ENCODE results near the gene KIAA0753.

KIAA0753 gene

DNA sequence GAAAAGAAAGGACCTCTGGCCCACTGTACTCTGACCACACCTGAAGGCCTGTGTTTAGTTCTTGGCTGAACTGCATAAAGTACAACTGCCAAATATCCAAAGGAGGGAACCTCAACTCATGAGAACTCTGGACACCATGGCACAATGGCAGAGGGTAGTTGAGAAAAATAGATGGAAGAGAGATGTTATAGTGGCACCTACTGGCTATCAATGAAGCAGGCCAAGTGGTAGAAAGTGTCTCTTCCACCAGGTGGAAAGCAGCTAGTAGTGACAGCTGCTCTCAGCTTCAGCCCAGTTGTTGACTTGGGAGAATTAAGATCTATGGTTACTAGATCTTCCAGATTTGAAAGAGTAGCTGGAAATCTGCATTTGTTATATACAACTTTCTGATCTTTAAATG lies 7.7 kb upstream of the KIAA0753 start:
- no peak for DNase-seq (ENCODE audit: low read depth)
- H3K4me3 ChIP-seq (ENCODE audit: low read depth, low read length): no peak overlapping the region

DNA sequence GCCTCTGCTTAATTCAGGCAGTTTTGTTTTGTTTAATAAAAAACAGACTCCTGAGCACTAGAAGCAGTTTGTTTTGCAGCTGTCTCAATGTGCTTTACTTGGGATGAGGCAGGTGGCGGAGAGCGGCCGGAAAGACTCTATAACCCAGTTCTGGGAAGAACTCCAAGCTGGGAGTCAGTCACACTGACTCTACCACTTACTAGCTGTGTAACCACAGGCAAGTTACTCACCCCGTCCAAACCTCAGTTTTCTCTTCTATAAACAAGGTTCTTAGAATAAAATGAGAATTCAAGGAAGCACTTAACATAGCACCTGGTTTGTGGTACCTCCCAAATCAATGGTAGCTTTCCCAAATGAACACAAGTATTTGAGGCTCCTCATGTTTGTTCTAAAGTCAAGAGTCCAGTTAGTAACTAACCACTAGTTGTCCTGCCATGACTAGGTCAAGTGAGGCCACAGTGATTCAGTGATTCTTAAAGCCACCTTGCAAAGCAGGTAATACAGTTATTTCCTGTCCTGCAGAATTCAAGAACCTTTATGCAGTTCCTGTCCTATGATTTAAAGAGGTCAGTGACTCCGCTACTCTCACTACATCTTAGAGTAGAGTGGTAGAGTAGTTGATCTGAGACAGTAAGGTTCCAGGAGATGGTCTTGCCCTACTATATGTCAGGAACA lies 3.1 kb upstream of the KIAA0753 start:
- no peak overlapping the region for H3K4me3 ChIP-seq (ENCODE audit: low read depth, low read length)
- no peak for DNase-seq (ENCODE audit: low read depth)

- DNase-seq (ENCODE audit: low read depth): no peak
- H3K4me3 ChIP-seq (ENCODE audit: low read depth, low read length): no peak overlapping the region
Measured at GRCh38 chr17:6642592-6642991, 2.1 kb upstream of the KIAA0753 start.

DNA sequence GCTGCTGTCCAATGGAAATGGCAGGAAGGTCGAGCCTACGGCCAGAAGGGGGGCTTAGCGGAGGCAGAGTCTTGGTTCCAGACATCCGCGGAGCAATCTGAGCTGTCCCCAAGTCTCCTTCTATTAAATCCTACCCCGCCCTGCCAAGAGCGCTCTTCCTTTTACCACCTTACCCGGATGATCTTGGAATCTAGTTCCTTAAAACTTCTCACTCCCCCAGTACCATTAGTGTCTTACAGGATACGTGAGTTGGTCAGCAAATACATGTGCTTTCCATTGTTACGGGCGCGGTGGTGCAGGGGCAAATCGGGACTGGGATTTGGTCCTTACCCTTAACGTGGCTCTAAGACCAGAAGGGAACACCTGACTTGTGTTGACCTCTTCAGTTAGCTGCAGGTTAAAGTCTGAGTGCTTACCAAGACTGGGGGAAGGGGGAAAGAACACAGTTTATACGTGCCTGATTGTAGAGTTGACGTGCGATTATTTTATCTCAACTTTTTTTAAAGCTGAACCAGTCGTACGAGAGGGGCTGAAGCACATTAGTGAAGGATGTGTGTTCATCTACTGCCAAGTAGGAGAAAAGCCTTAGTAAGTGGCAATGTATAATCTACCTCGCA lies 844 bp upstream of the KIAA0753 start:
- no peak for DNase-seq (ENCODE audit: low read depth)
- peak overlapping the region; percentile 96 for H3K4me3 ChIP-seq (ENCODE audit: low read depth, low read length)

GRCh38 chr17:6639586-6640535 lies 650 bp downstream of the KIAA0753 start:
- H3K4me3 ChIP-seq (ENCODE audit: low read depth, low read length): peak overlapping the region; percentile 96
- no peak for DNase-seq (ENCODE audit: low read depth)

DNA sequence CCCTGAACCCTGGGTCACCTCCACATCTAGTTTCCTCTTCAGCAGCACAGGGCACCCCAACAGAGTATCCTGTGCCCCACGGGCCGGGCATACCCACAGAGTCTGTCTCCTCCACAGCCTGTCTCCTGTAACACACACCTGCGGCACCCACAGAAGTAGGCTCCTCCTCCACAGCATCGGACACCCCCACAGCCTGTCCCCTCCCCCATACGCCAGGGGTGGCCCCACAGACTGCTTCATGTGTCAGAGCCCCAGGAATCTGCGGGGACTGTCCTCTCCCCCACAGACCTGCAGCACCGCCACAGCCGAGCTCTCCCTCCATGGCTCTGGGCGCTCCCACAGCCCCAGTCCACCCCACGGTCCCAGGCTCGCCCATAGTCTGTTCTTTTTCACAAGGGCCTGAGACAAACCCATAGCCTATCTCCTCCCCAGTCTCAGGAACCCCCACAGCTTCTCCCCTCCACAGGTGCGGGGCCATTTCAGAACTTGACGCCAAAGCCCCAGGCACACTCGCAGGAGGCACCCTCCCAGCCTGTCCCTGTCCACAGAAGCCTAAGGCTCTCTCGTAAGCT lies 1.4 kb downstream of the KIAA0753 start:
- no peak for DNase-seq (ENCODE audit: low read depth)

GRCh38 chr17:6638046-6638908 lies 2.2 kb downstream of the KIAA0753 start:
- no peak for DNase-seq (ENCODE audit: low read depth)
- peak overlapping the region; percentile 96 for H3K4me3 ChIP-seq (ENCODE audit: low read depth, low read length)

More for the DNA sequence above, 1.4 kb downstream of the KIAA0753 start:
- peak overlapping the region; percentile 96 for H3K4me3 ChIP-seq (ENCODE audit: low read depth, low read length)

GRCh38 chr17:6637458-6637840 lies 3.1 kb downstream of the KIAA0753 start:
- DNase-seq (ENCODE audit: low read depth): no peak
- no peak overlapping the region for H3K4me3 ChIP-seq (ENCODE audit: low read depth, low read length)

DNA sequence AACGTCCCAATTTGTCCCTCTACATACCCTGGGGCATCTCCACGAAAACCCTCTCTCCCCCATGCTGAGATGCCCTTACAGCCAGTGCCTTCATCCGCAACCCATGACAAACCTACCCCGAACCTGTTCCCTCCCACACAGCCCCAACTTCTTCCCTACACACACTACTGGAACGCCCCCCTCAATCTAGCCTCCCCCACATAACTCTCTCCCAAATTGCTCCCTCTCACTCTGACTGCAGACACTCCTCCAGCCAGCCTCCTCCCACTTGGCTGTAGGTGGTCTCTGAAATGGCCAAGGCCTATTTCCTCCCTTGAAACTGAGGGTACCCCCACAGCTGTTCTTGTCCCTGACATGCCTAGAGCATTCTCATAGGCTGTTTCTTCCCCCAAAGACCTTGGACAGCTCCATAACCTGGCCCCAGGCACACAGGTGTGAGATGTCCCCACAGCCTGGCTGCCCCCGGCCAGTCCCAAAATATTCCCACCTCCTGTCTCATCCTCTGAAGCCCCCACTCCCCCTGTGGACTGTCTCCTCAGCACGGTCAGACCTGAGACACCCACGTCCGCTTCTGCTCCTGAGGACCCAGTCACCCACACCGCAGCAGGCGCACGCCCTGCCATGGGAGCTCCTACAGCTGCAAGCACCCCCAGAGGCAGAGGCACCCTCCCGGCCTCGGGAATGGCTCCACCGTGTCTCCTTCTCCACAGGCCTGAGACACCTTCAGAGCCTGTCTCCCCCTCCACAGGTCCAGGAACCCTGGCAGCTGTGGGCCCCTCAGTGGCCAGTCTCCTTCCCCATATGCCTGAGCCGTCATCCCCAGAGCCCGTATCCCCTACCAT lies 3.7 kb downstream of the KIAA0753 start:
- DNase-seq (ENCODE audit: low read depth): no peak
- H3K4me3 ChIP-seq (ENCODE audit: low read depth, low read length): no peak overlapping the region

GRCh38 chr17:6636105-6636504 lies 4.4 kb downstream of the KIAA0753 start:
- H3K4me3 ChIP-seq (ENCODE audit: low read depth, low read length): no peak overlapping the region
- DNase-seq (ENCODE audit: low read depth): no peak

- no peak for DNase-seq (ENCODE audit: low read depth)
- no peak overlapping the region for H3K4me3 ChIP-seq (ENCODE audit: low read depth, low read length)
Measured at GRCh38 chr17:6633263-6633662, 7.2 kb downstream of the KIAA0753 start.

DNA sequence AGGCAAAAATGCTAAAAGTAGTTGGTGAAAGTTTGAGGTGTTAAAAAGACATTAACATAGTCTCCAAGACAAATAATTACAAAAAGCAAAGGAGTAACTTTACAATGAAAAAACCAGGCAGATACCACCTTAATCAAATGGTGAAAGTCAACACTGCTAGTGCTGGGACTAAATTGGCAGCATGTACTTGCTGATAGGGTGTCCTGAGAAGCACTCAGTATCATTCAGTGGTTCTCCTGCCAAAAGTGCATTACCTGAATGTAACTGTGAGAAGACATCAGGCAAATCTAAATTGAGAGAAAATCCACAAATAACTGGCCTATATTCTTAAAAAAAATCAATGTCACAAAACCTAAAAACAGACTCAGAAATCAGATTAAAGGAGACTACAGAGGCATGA lies 8.0 kb downstream of the KIAA0753 start:
- DNase-seq (ENCODE audit: low read depth): no peak
- no peak overlapping the region for H3K4me3 ChIP-seq (ENCODE audit: low read depth, low read length)

GRCh38 chr17:6630390-6630789 lies 10.1 kb downstream of the KIAA0753 start:
- H3K4me3 ChIP-seq (ENCODE audit: low read depth, low read length): no peak overlapping the region
- DNase-seq (ENCODE audit: low read depth): no peak

DNA sequence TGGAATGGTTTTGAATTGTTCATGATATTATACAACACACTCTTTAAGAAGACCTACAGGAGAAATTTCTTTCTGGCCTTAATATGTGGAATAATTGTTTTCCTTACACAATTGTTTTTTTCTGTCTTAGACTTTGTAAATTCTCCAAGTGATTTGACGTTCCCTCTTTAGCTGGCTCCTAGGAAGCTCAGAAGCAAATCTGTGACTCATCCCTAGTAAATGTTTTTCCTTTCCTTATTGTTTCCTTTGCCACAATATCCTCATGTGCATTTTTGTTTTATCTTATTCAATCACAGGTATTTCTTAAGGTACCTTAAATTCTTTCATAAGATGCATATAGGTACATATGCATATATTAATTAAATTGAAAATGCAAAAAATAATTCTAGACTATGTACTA lies 13.5 kb downstream of the KIAA0753 start:
- no peak overlapping the region for H3K4me3 ChIP-seq (ENCODE audit: low read depth, low read length)
- DNase-seq (ENCODE audit: low read depth): no peak

DNA sequence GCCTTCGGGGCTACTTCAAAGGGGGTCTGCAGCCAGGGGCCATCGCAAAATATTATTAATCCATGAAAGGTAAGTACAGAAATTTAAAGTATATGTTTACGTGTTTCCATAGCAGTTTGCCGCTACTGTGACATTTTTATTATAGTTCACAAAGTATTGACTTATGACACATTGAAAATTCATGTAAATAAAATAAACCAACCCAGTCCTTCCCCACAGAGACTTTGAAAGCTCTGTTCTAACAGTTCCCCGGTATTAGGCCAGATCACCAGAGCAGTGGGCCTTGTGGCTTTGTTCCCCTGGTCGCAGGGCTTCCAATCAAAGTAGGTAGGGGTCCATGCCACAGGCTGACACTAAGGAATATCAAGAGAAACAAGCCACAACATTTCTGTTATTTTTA lies 13.9 kb downstream of the KIAA0753 start:
- no peak for DNase-seq (ENCODE audit: low read depth)
- H3K4me3 ChIP-seq (ENCODE audit: low read depth, low read length): no peak overlapping the region

DNA sequence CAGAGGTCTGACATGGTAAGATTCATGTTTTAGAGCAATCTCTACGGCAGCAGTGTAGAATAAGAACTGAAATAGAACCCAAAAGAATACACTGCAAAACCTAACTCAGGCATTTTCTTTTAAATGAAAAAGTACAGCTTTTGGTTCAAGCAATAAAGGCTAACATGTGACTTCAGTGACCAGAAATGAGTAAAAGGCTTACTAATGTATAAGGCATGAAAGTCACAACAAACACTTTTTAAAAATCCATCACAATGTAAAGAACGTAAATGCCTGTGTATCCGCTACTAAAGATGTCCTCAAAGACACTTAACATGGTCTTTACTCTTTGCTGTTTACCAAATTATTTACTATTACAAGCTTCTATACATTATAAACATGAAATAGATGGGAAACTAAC lies 16.6 kb downstream of the KIAA0753 start:
- no peak for DNase-seq (ENCODE audit: low read depth)
- no peak overlapping the region for H3K4me3 ChIP-seq (ENCODE audit: low read depth, low read length)

DNA sequence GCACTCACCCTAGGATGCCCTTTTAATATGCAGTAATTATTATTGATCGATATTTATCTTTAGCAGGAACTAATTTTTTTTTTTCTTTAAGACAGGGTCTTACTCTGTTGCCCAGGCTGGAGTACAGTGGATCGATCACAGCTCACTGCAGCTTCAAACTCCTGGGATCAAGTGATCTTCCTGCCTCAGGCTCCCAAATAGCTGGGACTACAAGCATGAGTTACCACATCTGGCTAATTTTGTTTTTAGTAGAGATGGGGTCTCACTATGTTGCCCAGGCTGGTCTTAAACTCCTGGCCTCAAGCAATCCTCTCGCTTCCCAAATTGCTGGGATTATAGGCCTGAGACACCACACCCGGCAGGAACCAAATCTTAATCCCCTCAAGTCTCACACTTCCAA lies 29.3 kb downstream of the KIAA0753 start:
- DNase-seq (ENCODE audit: low read depth): no peak
- H3K4me3 ChIP-seq (ENCODE audit: low read depth, low read length): no peak overlapping the region

- no peak for DNase-seq (ENCODE audit: low read depth)
- no peak overlapping the region for H3K4me3 ChIP-seq (ENCODE audit: low read depth, low read length)
Measured at GRCh38 chr17:6610011-6610410, 30.5 kb downstream of the KIAA0753 start.
